Suprapubic skin (tissue), 4 donors: ENCODE data around the gene FASN.

Source experiments
- CTCF ChIP-seq, 2 donors: fragments of 200-600 bp in 1 of 2; fragments of 450-650 bp in 1 of 2; sonication (generic) in 1 of 2; IDR thresholded peaks; one replicate each; pipeline ENCODE4 v1.5.1; 2016 to 2019; ENCODE audit warnings: antibody characterized with exemption in 2 of 2, mild to moderate bottlenecking in 1 of 2, moderate library complexity in 1 of 2
- EP300 ChIP-seq: sonication (generic); formaldehyde crosslinking; IDR thresholded peaks from one replicate; pipeline ENCODE4 v1.6.1; 2017; ENCODE audit warnings: antibody characterized with exemption
- POLR2A ChIP-seq, 2 donors: fragments of 450-650 bp; IDR thresholded peaks; one replicate each; pipeline ENCODE4 v1.6.1; 2017; ENCODE audit warnings: antibody characterized with exemption in 2 of 2, mild to moderate bottlenecking in 2 of 2, moderate library complexity in 2 of 2
- POLR2AphosphoS5 ChIP-seq, 3 donors: sonication (generic); formaldehyde crosslinking; IDR thresholded peaks; one replicate each; pipeline ENCODE4 v1.6.1; 2017; ENCODE audit warnings: antibody characterized with exemption in 3 of 3

GRCh38 chr17:82054351-82055022 is 43.5 kb downstream of the FASN start:
- no peak for TF ChIP-seq EP300
- no peak for TF ChIP-seq CTCF (IDR thresholded peaks at IDR 0.05)
- TF ChIP-seq POLR2AphosphoS5 (IDR thresholded peaks at IDR 0.05), result no peak
- TF ChIP-seq POLR2A (IDR thresholded peaks at IDR 0.05), result no peak
